Measurements from ENCODE around the gene WFS1. TPM values are rescaled to one million over a fixed set of nuclear protein-coding genes. Genes with fewer than 3 reads are reported as not detected.

WFS1 gene
- total and polyA plus RNA-seq, 2 of the 13 experiments (the other 11 are each of a cell fraction or from before 2014, with no cell fraction given): 39.1 to 42.2 TPM

- WGBS (ENCODE audit: low lambda C conversion rate): 10% methylated on average over 15 of the region's 15 CpGs
- peak; percentile 54 for ATAC-seq
- Histone ChIP-seq H3K4me2 (ENCODE audit: low read depth, low read length) (no peak overlapping the region), H3K9me3 (ENCODE audit: low read length) (no peaks in the 10 kb centered on the region), H3K4me3 (replicated peaks in 1 of 3; ENCODE audit: insufficient read depth in 1 of 3, low read depth in 2 of 3, low read length in 3 of 3) (no peak overlapping the region), H3K27ac (ENCODE audit: extremely low read length, insufficient read depth, low read length) (no peak overlapping the region), H4K20me1 (ENCODE audit: insufficient read depth, low read length) (no peaks in the 10 kb centered on the region), H2AFZ (ENCODE audit: low read length) (no peak overlapping the region), H3K79me2 (ENCODE audit: insufficient read depth, low read length) (no peaks in the 10 kb centered on the region), H3K27me3 (ENCODE audit: control insufficient read depth in 1 of 2, insufficient read depth in 2 of 2, low read length in 2 of 2) (peaks cover 2 to 40% of the 10 kb centered on the region in 2 experiments; a peak in 2 of 5 replicates), H3K4me1 (ENCODE audit: insufficient read depth, low read length) (no peaks in the 10 kb centered on the region), H3K36me3 (replicated peaks in 1 of 2; ENCODE audit: control insufficient read depth in 1 of 2, insufficient read depth in 2 of 2, low read length in 2 of 2) (no peaks in the 10 kb centered on the region), H3K9ac (ENCODE audit: insufficient read depth, low read depth, low read length) (no peak overlapping the region)
- in situ Hi-C loops (cut with HindIII; ENCODE audit: extremely low pct_ligation_motif_present, low pct_unique_long_range_greater_than_20kb): no loop called here
- POLR2A ChIA-PET: no interaction called here
- intact Hi-C loops (cut with micrococcal nuclease; ENCODE audit: unreplicated experiment): loop anchor here (1.0 to 10.0 kb wide), 2 partner anchors 77 to 294 kb away; no protein-coding TSS in a partner anchor
- FAIRE-seq: peak; percentile 86
- no TSS peak for BruUV-seq (replicated peaks)
- CTCF ChIA-PET (ENCODE audit: low intra/inter-chr PET ratio, low total read pairs): interaction anchor here (0.6 to 4.8 kb wide), 2 partner anchors 79 to 421 kb away, joined by 3 to 66 read pairs; no protein-coding TSS in a partner anchor
- peak; percentile 67 for DNase-seq (ENCODE audit: low spot score)
- TF ChIP-seq RAD21 (CRISPR knock-in tag; IDR thresholded peaks at IDR 0.05) (peak; percentile 66), NONO (IDR thresholded peaks at IDR 0.05) (no peak), NONO (CRISPR knock-in tag; conservative IDR thresholded peaks at IDR 0.05) (no peak), PITX1 (CRISPR knock-in tag; IDR thresholded peaks at IDR 0.05) (no peak), POLR2A (IDR thresholded peaks at IDR 0.05; ENCODE audit: insufficient read depth in 1 of 2, low read depth in 2 of 2, low read length in 2 of 2) (no peak), SMC3 (IDR thresholded peaks at IDR 0.05; ENCODE audit: low read length) (peak; percentile 69; the same call in 1 of the 2 replicates), DMTF1 (CRISPR knock-in tag; IDR thresholded peaks at IDR 0.05) (no peak), STAG1 (CRISPR knock-in tag; IDR thresholded peaks at IDR 0.05) (peak; percentile 84), NFIB (CRISPR knock-in tag; IDR thresholded peaks at IDR 0.05; ENCODE audit: borderline replicate concordance) (no peak), FOXM1 (CRISPR knock-in tag; IDR thresholded peaks at IDR 0.05) (no peak), SP5 (CRISPR knock-in tag; IDR thresholded peaks at IDR 0.05; ENCODE audit: borderline replicate concordance, low read depth) (no peak), ZNF781 (CRISPR knock-in tag; IDR thresholded peaks at IDR 0.05; ENCODE audit: borderline replicate concordance, not compliant biosample characterization) (no peak)
- TF ChIP-seq, protein P1, sequence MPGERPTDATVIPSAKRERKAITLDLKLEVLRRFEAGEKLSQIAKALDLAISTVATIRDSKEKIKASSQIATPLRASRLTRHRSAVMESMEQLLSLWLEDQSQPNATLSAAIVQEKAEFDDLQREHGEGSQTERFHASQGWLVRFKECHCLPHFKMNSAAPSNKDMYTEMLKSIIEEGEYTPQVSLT (CRISPR knock-in tag; IDR thresholded peaks at IDR 0.05; ENCODE audit: borderline replicate concordance, low read depth): no peak
- TF ChIP-seq, protein P2, sequence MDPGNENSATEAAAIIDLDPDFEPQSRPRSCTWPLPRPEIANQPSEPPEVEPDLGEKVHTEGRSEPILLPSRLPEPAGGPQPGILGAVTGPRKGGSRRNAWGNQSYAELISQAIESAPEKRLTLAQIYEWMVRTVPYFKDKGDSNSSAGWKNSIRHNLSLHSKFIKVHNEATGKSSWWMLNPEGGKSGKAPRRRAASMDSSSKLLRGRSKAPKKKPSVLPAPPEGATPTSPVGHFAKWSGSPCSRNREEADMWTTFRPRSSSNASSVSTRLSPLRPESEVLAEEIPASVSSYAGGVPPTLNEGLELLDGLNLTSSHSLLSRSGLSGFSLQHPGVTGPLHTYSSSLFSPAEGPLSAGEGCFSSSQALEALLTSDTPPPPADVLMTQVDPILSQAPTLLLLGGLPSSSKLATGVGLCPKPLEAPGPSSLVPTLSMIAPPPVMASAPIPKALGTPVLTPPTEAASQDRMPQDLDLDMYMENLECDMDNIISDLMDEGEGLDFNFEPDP (CRISPR knock-in tag; conservative IDR thresholded peaks at IDR 0.05): no peak
- TF ChIP-seq, protein P3, sequence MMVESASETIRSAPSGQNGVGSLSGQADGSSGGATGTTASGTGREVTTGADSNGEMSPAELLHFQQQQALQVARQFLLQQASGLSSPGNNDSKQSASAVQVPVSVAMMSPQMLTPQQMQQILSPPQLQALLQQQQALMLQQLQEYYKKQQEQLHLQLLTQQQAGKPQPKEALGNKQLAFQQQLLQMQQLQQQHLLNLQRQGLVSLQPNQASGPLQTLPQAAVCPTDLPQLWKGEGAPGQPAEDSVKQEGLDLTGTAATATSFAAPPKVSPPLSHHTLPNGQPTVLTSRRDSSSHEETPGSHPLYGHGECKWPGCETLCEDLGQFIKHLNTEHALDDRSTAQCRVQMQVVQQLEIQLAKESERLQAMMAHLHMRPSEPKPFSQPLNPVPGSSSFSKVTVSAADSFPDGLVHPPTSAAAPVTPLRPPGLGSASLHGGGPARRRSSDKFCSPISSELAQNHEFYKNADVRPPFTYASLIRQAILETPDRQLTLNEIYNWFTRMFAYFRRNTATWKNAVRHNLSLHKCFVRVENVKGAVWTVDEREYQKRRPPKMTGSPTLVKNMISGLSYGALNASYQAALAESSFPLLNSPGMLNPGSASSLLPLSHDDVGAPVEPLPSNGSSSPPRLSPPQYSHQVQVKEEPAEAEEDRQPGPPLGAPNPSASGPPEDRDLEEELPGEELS (CRISPR knock-in tag; IDR thresholded peaks at IDR 0.05): no peak
- TF ChIP-seq, protein P4, sequence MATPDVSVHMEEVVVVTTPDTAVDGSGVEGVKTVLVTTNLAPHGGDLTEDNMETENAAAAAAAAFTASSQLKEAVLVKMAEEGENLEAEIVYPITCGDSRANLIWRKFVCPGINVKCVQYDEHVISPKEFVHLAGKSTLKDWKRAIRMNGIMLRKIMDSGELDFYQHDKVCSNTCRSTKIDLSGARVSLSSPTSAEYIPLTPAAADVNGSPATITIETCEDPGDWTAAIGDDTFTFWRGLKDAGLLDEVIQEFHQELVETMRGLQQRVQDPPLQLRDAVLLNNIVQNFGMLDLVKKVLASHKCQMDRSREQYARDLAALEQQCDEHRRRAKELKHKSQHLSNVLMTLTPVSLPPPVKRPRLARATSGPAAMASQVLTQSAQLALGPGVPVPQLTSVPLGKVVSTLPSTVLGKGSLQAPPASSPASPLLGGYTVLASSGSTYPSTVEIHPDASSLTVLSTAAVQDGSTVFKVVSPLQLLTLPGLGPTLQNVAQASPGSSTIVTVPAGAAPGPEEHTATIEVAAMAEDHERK (CRISPR knock-in tag; IDR thresholded peaks at IDR 0.05; ENCODE audit: low read depth): no peak
Measured at GRCh38 chr4:6250235-6250983, 19.2 kb upstream of the WFS1 start.
